GM23338 (cell line): Measurements from ENCODE around the gene MYO3B. TPM values are rescaled to one million over a fixed set of nuclear protein-coding genes. Genes with fewer than 3 reads are reported as not detected.

Experiments
- ATAC-seq: fragments of 200-7000 bp; cut with Tn5 transposase; 3 replicates; pipeline ENCODE4 v1.9.1; 2020
- DNase-seq: peaks from one replicate; pipeline ENCODE4 v3.0.0-alpha.2; 2015; ENCODE audit warnings: low spot score
- H2AFZ ChIP-seq: fragments of 200-600 bp; sonication (generic); 2 replicates; pipeline ENCODE4 v1.8.0; 2016; ENCODE audit warnings: antibody characterized with exemption, mild to moderate bottlenecking, moderate library complexity
- H3F3A ChIP-seq: fragments of 200-600 bp; sonication (generic); replicated peaks from 2 replicates; pipeline ENCODE4 v1.8.0; 2017; ENCODE audit warnings: antibody characterized with exemption, mixed run types, low read depth
- H3K27ac ChIP-seq: fragments of 200-600 bp; sonication (generic); 2 replicates; pipeline ENCODE4 v1.6.1; 2016; ENCODE audit warnings: low read depth
- H3K27me3 ChIP-seq: fragments of 200-600 bp; sonication (generic); 2 replicates; pipeline ENCODE4 v1.8.0; 2016; ENCODE audit warnings: mild to moderate bottlenecking, mixed run types, moderate library complexity; ENCODE audit not compliant: insufficient read depth
- H3K36me3 ChIP-seq: fragments of 200-600 bp; sonication (generic); 2 replicates; pipeline ENCODE4 v1.8.0; 2016; ENCODE audit warnings: mild to moderate bottlenecking; ENCODE audit not compliant: insufficient read depth
- H3K4me1 ChIP-seq: fragments of 200-600 bp; sonication (generic); 2 replicates; pipeline ENCODE4 v1.8.0; 2016; ENCODE audit warnings: mild to moderate bottlenecking, moderate library complexity; ENCODE audit not compliant: insufficient read depth
- H3K4me2 ChIP-seq: fragments of 200-600 bp; sonication (generic); 2 replicates; pipeline ENCODE4 v1.7.1; 2017; ENCODE audit warnings: mixed run types
- H3K4me3 ChIP-seq: fragments of 200-600 bp; sonication (generic); 2 replicates; pipeline ENCODE4 v1.6.1; 2016; ENCODE audit warnings: mixed run types
- H3K79me2 ChIP-seq: fragments of 200-600 bp; sonication (generic); replicated peaks from 2 replicates; pipeline ENCODE4 v1.8.0; 2017; ENCODE audit warnings: mild to moderate bottlenecking; ENCODE audit not compliant: insufficient read depth
- H3K9me2 ChIP-seq: fragments of 200-600 bp; sonication (generic); 2 replicates; pipeline ENCODE4 v1.8.0; 2017; ENCODE audit not compliant: insufficient read depth
- H4K20me1 ChIP-seq: fragments of 200-600 bp; sonication (generic); replicated peaks from 2 replicates; pipeline ENCODE4 v1.8.0; 2017; ENCODE audit warnings: mild to moderate bottlenecking; ENCODE audit not compliant: insufficient read depth
- H3K27ac Mint-ChIP-seq: 2 replicates; pipeline ENCODE4 v1.8.0; 2020; ENCODE audit warnings: inconsistent platforms, mild to moderate bottlenecking, moderate library complexity, mixed read lengths
- H3K27me3 Mint-ChIP-seq: 3 replicates; pipeline ENCODE4 v1.8.0; 2022; ENCODE audit warnings: low read depth, mild to moderate bottlenecking, moderate library complexity, mixed read lengths, inconsistent platforms; ENCODE audit not compliant: insufficient read depth, poor library complexity
- H3K36me3 Mint-ChIP-seq: 3 replicates; pipeline ENCODE4 v1.8.0; 2021; ENCODE audit warnings: low read depth, mild to moderate bottlenecking, inconsistent platforms, moderate library complexity, mixed read lengths
- H3K4me1 Mint-ChIP-seq: 3 replicates; pipeline ENCODE4 v1.8.0; 2020; ENCODE audit warnings: mild to moderate bottlenecking, inconsistent platforms, mixed read lengths
- H3K4me3 Mint-ChIP-seq: 3 replicates; pipeline ENCODE4 v1.8.0; 2021; ENCODE audit warnings: moderate library complexity, mild to moderate bottlenecking, inconsistent platforms, mixed read lengths
- H3K9me3 Mint-ChIP-seq: 3 replicates; pipeline ENCODE4 v1.8.0; 2020; ENCODE audit warnings: moderate library complexity, mild to moderate bottlenecking, inconsistent platforms, mixed read lengths
- CREB1 ChIP-seq: fragments of 250-450 bp; sonication (Bioruptor Pico); IDR thresholded peaks from 2 replicates; pipeline ENCODE4 v1.5.0; 2020; ENCODE audit warnings: low read depth, mild to moderate bottlenecking, moderate library complexity
- EZH2phosphoT487 ChIP-seq: fragments of 200-600 bp; sonication (generic); IDR thresholded peaks from one replicate; pipeline ENCODE4 v1.8.1; 2018; ENCODE audit warnings: antibody characterized with exemption; ENCODE audit not compliant: unreplicated experiment
- JUNB ChIP-seq: IDR thresholded peaks from one replicate; pipeline ENCODE4 v1.6.1; 2016; ENCODE audit warnings: antibody characterized with exemption; ENCODE audit not compliant: unreplicated experiment
- STAT1 ChIP-seq: IDR thresholded peaks from one replicate; pipeline ENCODE4 v1.6.1; 2016; ENCODE audit warnings: antibody characterized with exemption; ENCODE audit not compliant: unreplicated experiment
- ZNF462 ChIP-seq: fragments of 250-450 bp; sonication (Bioruptor Pico); IDR thresholded peaks from 2 replicates; pipeline ENCODE4 v1.5.0; 2020; ENCODE audit warnings: mild to moderate bottlenecking, moderate library complexity
- polyA plus RNA-seq: library from polyadenylated mRNA; unstranded; fragments of >200 nt; fragmentation: Nextera tagmentation; extraction: Ambion mirVana; gene quantifications from 2 replicates; pipeline ENCODE4 v1.2.1, GENCODE V29; 2016
- total RNA-seq: library from RNA; depleted of rRNA; stranded (reverse); fragments of >200 nt; shearing (Covaris generic); gene quantifications from 2 replicates; pipeline ENCODE4 v1.2.3, GENCODE V29; 2014

MYO3B gene
- total and polyA plus RNA-seq, 2 experiments from 2014 or later = 0.42 TPM; not detected in 1

- TF ChIP-seq ZNF462 (CRISPR knock-in tag) (no peak), CREB1 (CRISPR knock-in tag) (no peak), STAT1 (no peak)
These were observed 185.1 kb downstream of the MYO3B start (continued) for GRCh38 chr2:170362871-170363631.

- Histone ChIP-seq H3K4me1 (peaks cover 47% of the 10 kb centered on the region), H3K4me3 (no peak overlapping the region), H3F3A (no peaks in the 10 kb centered on the region), H4K20me1 (no peaks in the 10 kb centered on the region), H2AFZ (peak overlapping the region; percentile 35; the same call in 1 of the 2 replicates), H3K27me3 (no peaks in the 10 kb centered on the region), H3K9me2 (no peaks in the 10 kb centered on the region; the same call in 1 of the 2 replicates), H3K36me3 (no peaks in the 10 kb centered on the region), H3K4me2 (no peak overlapping the region; the same call in 1 of the 2 replicates), H3K27ac (no peak overlapping the region), H3K79me2 (no peaks in the 10 kb centered on the region)
- H3K27me3 Mint-ChIP-seq = peaks cover 2% of the 10 kb centered on the region
- H3K36me3 Mint-ChIP-seq = no peaks in the 10 kb centered on the region
- H3K27ac Mint-ChIP-seq = no peak overlapping the region
- no peak for ATAC-seq
- H3K9me3 Mint-ChIP-seq = no peaks in the 10 kb centered on the region
- H3K4me3 Mint-ChIP-seq = no peak overlapping the region
- H3K4me1 Mint-ChIP-seq = peaks cover 64% of the 10 kb centered on the region
- no peak for DNase-seq
- no peak for TF ChIP-seq JUNB
- no peak for TF ChIP-seq EZH2phosphoT487
- TF ChIP-seq CREB1 (CRISPR knock-in tag) = no peak
These were observed 187.1 kb downstream of the MYO3B start for GRCh38 chr2:170365003-170365402.
